DMS79 (cell line): ENCODE data around the gene GRIFIN.
"Not testable (repeated sequence)": the region's sequence is repeated elsewhere in the genome, so short reads cannot be mapped to it uniquely, and the experiment has no call there.

ENCODE experiments used
- DNase-seq: peaks from one replicate; lab custom pipeline; 2025; lab: John Stamatoyannopoulos, UW

The GRIFIN gene

DNA sequence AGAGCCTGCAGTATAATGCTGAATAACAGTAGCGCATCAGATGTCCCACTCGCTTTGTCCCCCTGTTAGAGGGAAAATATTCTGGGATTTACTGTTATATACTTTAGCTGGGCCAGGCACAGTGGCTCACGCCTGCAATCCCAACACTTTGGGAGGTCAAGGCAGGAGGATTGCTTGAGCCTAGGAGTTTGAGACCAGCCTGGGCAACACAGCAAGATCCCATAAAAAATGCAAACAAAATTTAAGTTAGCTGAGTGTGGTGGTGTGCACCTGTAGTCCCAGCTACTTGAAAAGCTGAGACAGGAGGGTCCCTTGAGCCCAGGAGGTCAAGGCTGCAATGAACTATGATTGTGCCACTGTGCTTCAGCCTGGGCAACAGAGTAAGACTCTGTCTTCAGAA, 22.3 kb downstream of the GRIFIN start:
- not testable (repeated sequence) for DNase-seq

DNA sequence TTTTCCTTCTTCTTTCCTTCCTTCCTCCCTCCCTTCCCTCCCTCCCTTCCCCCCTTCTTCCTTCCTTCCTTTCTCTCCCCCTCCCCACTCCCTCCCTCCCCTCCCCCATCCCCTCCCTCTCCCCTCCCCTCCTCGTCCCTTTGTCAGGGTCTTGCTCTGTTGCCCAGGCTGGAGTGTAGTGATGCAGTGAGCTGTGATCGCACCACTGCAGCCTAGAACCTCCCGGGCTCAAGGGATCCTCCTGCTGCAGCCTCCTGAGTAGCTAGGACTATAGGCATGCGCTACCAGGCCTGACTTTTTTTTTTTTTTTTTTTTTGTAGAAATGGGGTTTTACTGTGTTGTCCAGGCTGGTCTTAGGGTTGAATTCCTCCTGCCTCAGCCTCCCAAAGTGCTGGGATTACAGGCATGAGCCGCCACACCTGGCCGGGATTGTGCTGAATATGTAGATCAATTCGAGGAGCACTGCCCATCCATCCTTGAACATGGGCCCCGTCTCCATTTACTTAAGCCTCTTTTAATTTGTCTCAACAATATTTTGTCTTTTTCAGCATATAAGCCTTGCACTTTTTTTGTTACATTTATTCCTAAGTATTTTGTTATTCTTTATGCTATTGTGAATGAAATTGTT, 23.4 kb downstream of the GRIFIN start:
- no peak for DNase-seq

DNA sequence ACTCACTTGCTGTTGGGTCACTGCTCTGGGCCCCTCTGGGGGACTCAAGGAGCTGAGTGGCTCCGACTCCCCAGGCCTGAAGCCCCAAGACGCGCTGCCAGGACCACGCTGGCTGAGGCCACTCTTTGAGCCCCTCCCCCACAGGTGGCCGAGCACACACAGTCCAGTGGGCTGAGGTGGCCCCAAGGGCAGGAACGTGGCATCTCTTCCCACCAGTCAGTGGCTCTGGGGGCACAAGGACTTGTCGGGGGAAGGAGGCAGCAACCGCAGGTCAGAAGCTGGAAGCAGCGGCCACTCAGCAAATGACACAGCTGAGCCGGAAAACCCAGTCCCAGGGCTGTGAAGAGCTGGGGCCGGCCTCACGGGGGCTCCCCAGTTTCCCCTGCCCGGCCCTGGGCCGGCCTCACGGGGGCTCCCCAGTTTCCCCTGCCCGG, 24.1 kb downstream of the GRIFIN start:
- no peak for DNase-seq

DNA sequence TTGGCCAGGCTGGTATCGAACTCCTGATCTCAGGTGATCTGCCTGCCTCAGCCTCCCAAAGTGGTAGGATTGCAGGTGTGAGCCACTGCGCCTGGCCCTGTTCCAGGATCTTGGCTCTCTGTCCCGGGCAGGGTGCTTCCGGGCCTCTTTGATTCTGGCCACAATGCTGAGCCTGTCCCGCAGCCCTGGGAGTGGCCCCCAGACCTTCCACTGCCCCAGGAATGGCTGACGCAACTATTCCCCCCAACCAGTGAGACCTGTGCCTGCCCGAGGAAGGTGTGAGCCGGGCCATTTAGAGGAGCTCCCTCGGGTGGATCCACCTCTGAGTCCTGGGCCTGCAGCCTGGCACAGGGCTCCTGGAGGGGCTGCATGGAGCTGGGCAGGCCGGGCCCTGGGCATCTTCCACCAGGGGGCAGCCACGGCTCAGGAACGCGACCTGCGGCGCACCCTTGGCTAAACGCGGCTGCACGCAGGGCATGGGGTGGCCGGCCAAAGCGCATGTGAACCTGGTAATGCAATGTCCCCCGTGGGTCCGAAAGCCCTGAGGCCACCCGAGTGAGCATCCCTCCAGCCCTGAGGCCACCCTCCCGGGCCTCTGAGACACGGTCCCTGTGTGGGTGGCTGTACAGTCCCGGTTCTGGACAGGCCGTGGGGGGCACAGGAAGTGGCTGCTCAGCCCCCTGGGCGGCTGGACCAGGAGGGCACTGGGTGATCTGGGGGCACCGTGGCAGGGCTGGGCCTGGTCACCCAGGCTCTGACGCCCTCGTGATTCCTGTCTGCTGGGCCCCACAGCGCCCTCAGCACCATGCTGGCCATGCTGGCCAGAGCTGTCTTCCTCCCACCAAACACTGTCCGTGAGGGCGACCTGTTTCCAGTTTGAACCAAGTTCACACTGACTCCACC, 24.8 kb downstream of the GRIFIN start:
- peak; percentile 19 for DNase-seq

DNA sequence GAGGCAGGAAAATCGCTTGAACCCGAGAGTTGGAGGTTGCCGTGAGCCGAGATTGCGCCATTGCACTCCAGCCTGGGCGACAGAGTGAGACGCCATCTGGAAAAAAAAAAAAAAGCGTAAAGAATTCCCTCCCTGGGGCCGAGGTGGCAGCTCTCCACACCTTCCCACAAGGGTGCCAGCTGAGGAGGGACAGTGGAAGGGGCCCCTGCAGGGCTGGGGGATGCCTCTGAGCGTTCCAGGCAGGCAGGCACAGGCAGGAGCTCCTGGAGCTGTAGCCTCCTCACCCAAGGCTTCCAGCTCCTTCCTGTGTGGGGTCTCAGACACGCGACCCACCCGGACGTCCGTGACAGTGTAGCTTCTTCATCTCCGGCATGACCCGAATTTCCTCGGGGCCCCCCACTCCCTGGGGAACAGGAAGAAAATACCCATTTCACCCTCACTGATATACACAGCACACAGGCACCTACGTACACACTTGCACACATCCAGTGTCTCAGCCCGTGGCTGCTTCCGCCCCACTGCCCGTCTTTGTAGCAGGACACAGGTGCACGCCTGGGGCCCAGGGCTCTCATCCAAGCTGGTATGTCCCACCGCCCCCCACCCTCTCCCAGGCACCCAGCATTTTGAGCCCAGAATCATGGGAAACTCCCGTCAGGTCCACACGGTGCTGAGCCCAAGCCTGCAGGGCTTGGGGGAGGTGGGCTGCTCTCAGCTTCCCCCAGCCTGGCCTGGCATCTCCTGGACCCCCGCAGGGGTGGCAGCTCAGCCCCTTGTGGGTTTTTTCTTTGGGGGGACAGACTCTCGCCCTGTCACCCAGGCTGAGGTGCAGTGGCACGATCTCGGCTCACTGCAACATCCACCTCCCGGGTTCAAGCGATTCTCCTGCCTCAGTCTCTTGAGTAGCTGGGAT, 25.7 kb downstream of the GRIFIN start:
- DNase-seq, result no peak

DNA sequence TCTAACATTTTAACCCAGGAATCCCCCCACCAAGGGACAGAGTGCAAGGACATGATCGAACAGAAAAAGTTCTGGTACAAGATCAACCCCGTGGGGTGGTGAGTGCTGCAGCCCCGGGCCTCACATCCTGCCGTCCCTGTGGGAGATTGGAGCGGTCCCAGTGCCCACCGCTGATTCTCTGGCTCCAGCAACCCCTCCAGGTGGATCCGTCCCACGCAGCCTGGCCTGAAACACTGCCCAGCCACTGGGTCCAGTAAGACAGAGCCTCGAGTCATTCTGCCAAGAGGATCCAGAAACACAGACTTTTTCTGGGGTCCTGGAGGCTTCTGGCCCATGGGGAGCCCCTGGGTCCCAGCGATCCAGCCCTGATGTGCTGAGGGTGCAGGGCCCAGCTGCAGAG, 29.5 kb downstream of the GRIFIN start:
- no peak for DNase-seq

DNA sequence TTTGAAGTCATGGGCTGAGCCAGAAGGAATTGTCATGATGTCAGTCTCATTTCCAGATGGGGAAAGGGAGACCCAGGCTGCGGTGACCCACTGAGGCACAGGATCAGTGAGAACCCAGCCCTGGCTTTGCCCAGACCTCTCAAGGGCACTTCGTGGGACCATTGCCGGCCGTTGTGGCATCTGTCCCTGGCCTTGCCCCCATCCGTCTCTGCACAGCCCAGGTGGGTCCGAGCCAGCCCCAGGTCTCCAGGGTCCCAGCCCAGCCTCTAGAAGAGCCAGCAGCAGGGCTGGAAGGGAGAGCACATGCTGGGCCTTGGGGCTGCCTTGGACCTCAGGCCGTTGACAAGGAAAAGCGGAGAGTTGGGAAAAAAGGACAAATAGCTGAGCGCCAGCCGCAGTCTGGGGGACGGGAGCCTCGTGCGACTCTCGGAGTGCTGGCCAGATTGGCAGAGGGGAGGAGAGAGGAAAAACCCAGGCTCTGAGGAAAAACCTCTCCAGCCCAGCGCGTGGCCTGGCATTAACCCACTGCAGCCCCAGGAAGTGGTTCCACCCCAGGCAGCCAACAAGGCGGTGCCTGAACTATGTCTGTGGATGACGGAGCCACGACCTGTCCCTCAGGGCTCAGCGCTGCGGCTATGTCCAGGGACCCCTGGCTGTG, 30.2 kb downstream of the GRIFIN start:
- no peak for DNase-seq

DNA sequence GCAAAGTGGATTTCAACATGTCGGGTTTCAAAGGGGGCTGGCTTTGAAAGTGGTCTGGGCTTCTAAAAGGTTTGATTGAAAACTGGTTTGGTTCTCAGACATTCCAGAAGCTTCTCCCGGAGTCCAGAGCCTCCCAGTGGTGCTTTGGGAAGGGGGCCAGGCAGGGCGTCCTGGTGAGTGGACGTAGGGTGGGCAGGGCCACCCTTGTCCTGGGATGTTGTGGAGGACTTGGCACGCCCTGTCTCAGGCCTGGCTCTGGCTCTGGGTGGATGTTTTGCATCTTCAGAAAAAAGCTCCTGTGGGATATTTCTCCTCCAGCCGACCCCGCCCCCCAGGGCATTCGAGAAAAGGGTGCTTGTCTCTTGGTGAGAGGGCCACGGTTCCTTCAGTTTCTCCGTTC, 31.2 kb downstream of the GRIFIN start:
- no peak for DNase-seq

DNA sequence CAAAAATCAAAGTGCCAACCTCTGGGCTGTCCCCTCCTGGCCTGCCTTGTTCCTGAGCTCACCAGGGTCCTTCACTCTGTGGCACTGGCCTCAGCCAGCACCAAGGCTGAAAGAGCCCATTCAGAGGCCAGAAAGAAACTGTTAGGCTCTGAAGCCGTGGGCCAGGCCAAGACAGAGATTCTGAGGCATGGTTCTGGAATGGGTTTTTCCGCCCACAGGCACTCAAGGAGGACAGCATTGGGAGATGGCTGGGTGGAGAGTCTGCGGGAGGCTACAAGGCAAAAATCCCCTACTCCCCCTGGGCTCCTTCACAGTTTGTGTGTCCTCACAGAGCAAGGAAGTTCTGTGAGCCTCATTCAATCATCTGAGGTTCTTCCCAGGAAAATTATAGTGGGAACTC, 31.7 kb downstream of the GRIFIN start:
- DNase-seq, result no peak

DNA sequence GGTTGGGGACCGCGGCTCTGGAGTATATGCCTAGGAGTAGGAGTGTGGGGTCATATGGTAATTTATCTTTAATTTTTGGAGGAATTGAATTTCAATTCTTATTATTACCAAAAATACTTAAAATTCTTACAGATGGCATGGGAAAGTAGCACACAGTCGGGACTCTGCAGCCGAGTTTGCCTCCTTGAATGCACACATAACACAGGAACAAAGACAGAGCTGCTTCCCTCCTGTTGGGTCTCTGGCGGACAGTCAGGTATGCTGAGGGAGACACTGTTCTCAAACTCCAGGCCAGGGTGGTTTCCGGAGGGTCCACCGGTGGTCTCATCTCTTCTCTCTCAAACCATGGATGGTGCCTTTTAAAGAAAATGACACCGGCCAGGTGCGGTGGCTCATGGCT, 32.7 kb downstream of the GRIFIN start:
- DNase-seq, result no peak

DNA sequence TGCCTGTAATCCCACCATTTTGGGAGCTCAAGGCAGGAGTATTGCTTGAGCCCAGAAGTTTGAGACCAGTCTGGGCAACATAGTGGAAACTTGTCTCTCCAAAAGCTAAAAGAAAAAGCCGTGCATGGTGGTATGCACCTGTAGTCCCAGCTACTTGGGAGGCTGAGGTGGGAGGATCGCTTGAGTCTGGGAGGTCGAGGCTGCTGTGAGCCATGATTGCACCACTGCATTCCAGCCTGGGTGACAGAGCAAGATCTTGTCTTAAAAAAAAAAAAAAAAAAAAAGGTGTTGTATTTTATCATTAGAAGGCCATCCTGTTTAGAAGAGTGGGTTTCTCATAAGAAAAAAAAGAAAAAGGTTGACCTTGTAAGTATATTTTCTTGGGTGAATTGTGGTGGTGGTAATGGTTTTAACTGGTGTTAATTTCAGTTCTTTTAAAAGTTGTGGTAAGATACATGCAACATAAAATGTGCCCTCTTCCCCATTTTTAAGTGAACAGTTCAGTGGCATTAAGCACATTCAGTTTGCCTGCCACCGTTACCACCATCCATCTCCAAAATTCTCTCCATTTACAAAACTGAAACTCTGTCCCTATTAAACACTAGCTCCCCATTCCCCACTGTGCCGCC, 34.7 kb downstream of the GRIFIN start:
- DNase-seq, result no peak

DNA sequence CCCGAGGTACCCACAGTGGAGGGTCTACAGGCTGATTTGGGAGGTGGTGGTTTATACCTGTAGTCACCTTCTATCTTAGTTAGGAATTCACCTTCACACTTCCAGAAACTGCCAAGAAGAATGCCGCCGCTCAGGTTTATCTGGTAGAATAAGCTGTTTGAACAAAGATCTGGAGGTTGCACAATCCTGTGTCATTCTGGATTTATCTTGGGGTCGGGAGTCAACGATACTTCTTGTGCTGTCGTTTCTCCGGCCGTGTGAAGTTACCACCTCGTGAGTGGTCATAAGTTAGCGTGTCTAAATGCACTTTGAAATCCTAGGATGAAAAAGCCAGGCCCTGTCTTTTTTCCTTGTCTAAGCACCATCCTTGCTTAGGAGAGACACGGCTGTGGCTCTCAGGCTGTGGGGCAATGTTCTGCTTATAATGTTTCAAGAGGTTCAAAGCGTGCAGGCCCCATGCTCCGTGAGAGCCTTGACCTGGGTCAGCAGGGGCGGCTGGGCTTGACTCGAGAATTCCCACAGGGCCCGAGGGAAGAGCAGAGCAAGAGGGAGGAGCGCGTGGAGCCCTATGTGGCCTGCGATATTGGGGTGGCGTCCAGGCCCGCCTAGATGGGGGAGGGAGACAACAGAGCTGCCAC, 35.5 kb downstream of the GRIFIN start:
- no peak for DNase-seq

DNA sequence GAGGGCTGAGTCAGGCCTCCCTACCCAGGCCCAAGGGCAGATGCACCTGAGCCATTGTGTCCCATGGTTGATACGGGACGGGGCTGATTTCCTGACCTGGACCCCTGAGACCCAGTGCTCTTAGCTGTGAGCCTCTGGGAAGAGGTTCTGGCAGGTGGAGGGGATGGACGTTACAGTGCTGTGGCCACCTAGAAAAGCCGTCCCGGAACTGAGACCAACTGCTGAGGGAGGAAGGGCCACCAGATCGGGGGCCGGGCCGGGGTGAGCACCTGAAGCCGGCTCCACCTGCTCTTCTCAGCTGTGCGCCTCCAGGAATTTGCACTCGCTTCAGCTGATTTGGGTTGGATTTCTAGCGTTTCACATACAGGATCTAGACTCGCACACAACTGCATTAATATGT, 37.4 kb downstream of the GRIFIN start:
- no peak for DNase-seq

DNA sequence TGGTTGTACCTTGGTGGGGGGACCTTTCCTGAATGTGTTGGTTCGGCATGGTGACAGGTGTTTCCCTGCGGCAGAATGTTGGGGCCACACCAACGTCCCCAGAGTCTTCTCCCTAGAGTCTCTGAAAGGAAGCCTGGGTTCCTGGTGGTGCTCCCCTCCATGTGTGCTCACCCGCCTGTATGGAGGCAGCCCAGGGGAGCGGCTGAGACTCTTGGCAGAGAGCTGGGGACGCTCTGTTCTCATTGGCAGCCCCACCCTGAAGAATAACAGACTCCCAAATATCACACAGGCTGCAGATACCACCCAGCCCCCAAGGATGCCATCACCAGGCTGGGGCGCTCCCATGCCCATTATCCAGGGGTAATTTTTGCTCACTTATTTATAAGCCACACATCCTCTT, 38.0 kb downstream of the GRIFIN start:
- DNase-seq, result no peak

DNA sequence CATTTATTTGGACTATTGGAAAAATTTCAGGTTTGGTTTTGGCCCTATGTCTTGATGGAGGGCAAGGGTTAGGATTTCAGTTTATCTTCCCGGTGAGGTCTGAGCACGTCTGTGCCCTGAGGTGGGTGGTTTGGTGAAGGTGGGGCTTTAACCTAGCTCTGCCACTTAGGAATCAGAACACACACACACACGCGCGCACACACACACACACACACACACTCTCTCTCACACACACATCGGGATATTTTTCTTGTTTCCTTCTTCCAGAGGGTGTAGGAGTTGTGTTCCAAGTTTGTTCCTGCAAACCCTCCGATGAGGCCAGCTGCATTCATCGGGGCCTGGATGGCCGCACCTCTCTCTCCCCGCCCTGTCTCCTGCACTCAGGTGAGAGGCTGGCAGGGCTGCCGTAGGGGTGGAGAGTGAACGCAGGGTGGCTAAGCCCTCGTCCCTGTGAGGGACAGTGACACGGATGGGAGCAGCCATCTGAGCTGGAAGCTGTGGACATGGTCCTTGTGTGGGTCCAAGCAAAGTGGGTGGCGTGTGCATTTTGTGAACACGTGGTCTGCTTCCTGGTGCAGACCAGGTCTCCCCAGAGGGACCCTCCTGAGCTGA, 38.6 kb downstream of the GRIFIN start:
- no peak for DNase-seq

DNA sequence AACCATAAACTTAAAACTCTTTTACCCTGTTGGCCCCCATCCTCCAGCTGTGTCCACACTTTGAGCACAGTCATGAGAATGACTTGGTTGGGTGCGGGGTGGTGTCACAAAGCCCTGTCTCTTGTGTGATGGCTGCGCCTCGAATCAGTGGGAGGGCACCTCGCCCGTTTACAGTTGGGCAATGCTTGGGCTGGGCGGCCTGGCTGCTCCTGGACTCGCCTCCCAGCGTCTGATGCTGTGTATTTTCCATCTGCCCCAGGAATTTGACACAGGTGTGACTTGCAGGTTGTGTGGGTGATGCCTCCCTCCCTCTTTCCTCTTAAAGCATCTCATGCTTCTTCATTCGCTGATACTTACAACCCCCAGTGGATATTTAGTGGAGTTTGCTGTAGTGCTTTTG, 39.1 kb downstream of the GRIFIN start:
- no peak for DNase-seq

DNA sequence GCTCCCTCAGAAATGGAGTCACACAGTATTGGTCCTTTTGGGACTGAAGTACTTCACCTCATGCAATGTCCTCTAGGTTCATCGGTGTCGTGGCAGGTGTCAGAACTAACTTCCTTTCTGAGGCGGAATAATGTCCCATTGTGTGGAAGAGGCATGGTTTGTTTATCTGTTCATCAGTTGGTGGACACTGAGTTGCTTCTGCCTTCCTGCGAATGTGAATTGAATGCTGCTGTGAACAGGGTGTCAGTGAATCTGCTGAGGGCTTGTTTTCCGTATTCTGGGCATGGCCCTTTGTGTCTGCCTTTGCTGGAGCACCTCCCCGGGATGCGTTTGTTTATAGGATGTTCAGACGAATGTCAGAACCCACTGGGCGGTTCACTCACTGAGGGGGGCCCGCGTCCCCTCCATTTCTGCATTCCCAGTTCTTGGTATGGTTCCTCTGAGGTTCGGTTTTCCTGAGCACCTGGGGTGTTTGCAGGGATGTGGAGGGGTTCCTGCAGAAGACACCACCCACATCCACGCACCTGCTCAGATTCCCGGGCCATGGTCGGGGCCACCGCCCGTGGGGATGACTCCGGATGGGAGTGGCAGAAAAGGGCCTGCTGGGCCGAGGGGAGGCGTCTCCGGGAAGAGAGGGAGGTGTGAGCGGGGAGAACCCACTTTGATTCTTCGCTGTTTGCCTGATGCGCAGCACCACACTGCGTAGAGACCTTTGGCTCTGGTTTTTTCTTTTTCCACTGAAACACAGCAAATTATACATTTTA, 39.7 kb downstream of the GRIFIN start:
- no peak for DNase-seq

DNA sequence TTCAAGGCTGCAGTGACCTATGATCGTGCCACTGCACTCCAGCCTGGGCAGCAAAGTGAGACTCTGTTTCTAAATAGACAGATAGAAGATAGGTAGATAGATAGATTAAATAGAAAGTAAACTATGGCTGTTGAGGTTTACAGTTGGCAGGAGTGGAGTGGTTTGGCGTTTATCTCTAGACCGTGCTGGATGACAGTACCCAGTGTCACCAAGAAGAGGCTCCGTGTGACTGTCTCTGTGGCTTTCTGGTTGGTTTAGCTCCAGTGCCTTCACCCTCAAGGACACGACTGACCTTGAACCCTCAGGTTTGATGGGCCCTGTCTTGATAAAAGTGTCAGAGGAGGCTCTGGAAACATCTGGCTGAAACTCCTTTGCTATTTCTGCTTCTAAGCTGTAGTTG, 41.1 kb downstream of the GRIFIN start:
- no peak for DNase-seq

DNA sequence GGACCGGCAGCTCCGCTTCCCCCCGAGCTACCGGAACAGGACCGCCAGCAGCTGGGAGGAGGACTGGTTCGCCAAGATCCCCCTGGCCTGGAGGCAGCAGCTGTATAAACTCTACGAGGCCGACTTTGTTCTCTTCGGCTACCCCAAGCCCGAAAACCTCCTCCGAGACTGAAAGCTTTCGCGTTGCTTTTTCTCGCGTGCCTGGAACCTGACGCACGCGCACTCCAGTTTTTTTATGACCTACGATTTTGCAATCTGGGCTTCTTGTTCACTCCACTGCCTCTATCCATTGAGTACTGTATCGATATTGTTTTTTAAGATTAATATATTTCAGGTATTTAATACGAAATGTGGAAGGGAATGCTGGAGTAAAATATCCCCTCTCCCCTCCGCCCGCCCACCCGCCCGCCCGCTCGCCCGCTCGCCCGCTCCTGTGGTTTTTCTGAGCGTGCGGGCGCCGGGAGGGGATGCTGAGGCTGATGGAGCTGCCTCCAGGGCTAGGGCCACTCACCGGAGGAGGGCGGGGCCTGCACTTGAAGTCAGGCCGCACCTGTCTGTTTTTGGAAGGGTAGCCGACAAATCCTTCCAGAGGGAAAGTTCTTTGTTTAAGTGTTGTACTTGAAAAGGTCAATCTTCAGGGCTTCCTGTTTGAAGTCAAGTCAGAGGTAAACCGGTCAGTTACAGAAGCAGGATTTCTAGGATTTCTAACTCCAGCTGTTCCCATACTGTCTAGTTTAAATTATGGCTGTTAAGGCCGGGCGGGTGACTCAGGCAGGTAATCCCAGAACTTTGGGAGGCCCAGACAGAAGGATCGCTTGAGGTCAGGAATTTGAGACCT, 42.3 kb downstream of the GRIFIN start:
- DNase-seq, result no peak
